Upper lobe of left lung (tissue), 6 donors: ENCODE measurements around the gene LTBP2. TPM values are rescaled to one million over a fixed set of nuclear protein-coding genes. Genes with fewer than 3 reads are reported as not detected.
A peak's percentile ranks its signal among the peaks of the same experiment; 100 is the strongest.

Experiments
- ATAC-seq, 2 donors: fragments of 200-7000 bp; cut with Tn5 transposase; one replicate each; pipeline ENCODE4 v1.9.1; 2022; ENCODE audit warnings: mild to moderate bottlenecking in 2 of 2, moderate library complexity in 2 of 2; ENCODE audit not compliant: low FRiP score in 2 of 2
- DNase-seq, 2 donors: peaks; one replicate each; pipeline ENCODE4 v3.0.0-alpha.2; 2019 to 2020
- H3K27ac ChIP-seq, 4 donors: fragments of 200-600 bp; sonication (generic); one replicate each; pipeline ENCODE4 v1.5.1; 2016 to 2019
- H3K27me3 ChIP-seq, 4 donors: fragments of 200-600 bp; sonication (generic); one replicate each; pipeline ENCODE4 v1.5.1; 2017 to 2019
- H3K36me3 ChIP-seq, 4 donors: fragments of 200-600 bp; sonication (generic); one replicate each; pipeline ENCODE4 v1.5.1; 2016 to 2019
- H3K4me1 ChIP-seq, 4 donors: fragments of 200-600 bp; sonication (generic); one replicate each; pipeline ENCODE4 v1.5.1; 2018 to 2019
- H3K4me3 ChIP-seq, 4 donors: fragments of 200-600 bp; sonication (generic); one replicate each; pipeline ENCODE4 v1.5.1; 2017 to 2019; ENCODE audit warnings: mild to moderate bottlenecking in 2 of 4, moderate library complexity in 1 of 4
- H3K9me3 ChIP-seq, 4 donors: fragments of 200-600 bp; sonication (generic); one replicate each; pipeline ENCODE4 v1.5.1; 2018 to 2019
- EP300 ChIP-seq, 4 donors: sonication (generic); formaldehyde crosslinking; IDR thresholded peaks; one replicate each; pipeline ENCODE4 v1.5.1; 2017; ENCODE audit warnings: antibody characterized with exemption in 4 of 4, control low read depth in 2 of 4
- POLR2A ChIP-seq, 4 donors: fragments of 450-650 bp; IDR thresholded peaks; one replicate each; pipeline ENCODE4 v1.5.1; 2016 to 2017; ENCODE audit warnings: antibody characterized with exemption in 4 of 4, mild to moderate bottlenecking in 2 of 4
- POLR2AphosphoS5 ChIP-seq, 2 donors: sonication (generic); formaldehyde crosslinking; IDR thresholded peaks; one replicate each; pipeline ENCODE4 v1.5.1; 2017; ENCODE audit warnings: antibody characterized with exemption in 2 of 2
- WGBS, 2 donors: methylation state at CpG; one replicate each; pipeline ENCODE4 v1.1.5; 2017 to 2018; 5-methylcytosine and 5-hydroxymethylcytosine counted together
- total RNA-seq, 6 donors: library from RNA; depleted of rRNA in 4 of 6; stranded (reverse); fragments of >200 nt in 4 of 6; gene quantifications; one replicate each; pipeline versions ENCODE4 v1.1.0 to v1.2.1, GENCODE V29; 2016 to 2021
- TF ChIP-seq, protein P1 (sequence below), 6 experiments: fragments of 450-650 bp in 4 of 6; fragments of 200-600 bp in 2 of 6; sonication (generic) in 2 of 6; IDR thresholded peaks; one replicate each; pipeline ENCODE4 v1.5.1; 2016 to 2019; ENCODE audit warnings: antibody characterized with exemption in 6 of 6
- donor health status: DM: no; HTN: no; CAD: no; lungs with moderate emphysema.
- donor health status: DM: no; HTN: yes; CAD: no; lungs with severe emphysema.

LTBP2 gene
- total RNA-seq, 6 donors from 2014 or later: 19.7 to 136 (median 77.6) TPM

DNA sequence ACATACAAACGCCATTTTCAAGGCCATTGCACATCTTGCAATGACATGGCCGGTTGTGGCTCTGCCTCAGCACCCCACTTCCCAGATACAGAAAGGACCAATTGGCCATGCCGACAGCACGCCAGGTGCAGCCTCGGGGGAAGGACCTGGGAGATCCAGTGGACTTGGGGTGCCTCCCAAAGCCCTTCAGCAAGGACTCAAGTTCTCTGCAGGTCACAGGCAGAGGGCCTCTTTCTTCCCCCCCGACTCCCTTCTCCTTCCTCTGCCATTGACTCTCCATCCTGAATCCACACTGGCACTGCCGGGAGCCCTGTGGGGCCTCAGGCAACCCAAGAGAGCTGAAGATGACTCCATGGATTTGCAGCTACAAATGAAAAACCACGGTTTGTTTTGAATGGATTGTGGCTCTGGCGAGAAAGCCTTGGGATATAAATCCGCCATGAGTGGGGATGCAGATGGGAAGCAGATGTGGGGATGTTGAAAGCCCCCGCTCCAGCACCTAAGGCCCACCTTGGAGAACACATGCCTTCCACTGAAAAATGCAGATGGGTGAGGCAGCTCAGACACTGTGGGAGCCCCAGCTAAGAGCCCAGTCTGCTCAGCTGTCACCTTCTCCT lies 35.1 kb upstream of the LTBP2 start:
- no peak overlapping the region for H3K27ac ChIP-seq
- WGBS, 2 donors: 88 to 90% methylated on average over 11 of the region's 11 CpGs
- no peaks in the 10 kb centered on the region for H3K36me3 ChIP-seq
- DNase-seq (no peak), ATAC-seq (peak in 1 of 2 donors; percentile 27)
- peaks cover 5 to 8% (median 8%) of the 10 kb centered on the region in 4 donors for H3K4me1 ChIP-seq
- H3K27me3 ChIP-seq: no peaks in the 10 kb centered on the region
- no peak overlapping the region for H3K4me3 ChIP-seq
- TF ChIP-seq POLR2AphosphoS5 (IDR thresholded peaks at IDR 0.05): no peak
- TF ChIP-seq EP300 (IDR thresholded peaks at IDR 0.05): no peak
- TF ChIP-seq, protein P1, sequence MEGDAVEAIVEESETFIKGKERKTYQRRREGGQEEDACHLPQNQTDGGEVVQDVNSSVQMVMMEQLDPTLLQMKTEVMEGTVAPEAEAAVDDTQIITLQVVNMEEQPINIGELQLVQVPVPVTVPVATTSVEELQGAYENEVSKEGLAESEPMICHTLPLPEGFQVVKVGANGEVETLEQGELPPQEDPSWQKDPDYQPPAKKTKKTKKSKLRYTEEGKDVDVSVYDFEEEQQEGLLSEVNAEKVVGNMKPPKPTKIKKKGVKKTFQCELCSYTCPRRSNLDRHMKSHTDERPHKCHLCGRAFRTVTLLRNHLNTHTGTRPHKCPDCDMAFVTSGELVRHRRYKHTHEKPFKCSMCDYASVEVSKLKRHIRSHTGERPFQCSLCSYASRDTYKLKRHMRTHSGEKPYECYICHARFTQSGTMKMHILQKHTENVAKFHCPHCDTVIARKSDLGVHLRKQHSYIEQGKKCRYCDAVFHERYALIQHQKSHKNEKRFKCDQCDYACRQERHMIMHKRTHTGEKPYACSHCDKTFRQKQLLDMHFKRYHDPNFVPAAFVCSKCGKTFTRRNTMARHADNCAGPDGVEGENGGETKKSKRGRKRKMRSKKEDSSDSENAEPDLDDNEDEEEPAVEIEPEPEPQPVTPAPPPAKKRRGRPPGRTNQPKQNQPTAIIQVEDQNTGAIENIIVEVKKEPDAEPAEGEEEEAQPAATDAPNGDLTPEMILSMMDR (IDR thresholded peaks at IDR 0.05): no peak
- TF ChIP-seq POLR2A (IDR thresholded peaks at IDR 0.05): no peak
- H3K9me3 ChIP-seq: no peaks in the 10 kb centered on the region

DNA sequence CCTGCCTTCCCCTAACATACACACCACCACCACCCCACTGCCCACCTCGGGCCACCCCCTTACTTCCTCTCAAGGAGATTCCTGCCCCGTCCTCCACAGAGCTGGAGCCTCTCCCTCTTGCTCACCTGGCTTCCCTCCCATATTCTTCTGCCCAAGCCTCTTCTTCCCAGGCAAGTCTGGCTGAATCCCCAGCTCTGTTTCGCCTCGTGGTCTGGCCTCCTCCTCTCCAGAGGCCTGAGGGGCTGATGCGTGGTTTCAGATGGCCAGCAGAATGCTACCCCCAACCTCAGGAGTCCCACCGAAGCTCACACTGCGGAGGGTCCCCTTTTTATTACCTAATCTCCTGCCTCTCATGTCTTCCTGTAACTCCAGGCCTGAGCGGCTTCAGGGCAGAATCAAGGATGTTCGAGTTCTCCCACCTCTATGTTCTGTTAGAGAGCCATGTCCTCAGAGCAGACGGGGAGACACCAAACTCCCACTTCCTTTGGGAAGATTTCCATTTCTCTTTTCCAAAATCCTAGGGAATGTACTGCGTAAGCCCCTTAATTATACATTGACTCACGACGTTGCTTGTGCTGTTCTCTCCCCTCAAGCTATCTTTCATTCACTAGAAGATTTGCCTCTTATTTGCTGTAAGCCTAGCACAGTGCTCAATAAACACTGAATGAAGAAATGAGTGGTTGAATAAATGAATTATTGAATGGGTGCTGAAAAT lies 33.9 kb upstream of the LTBP2 start:
- Histone ChIP-seq H3K36me3 (no peaks in the 10 kb centered on the region), H3K27ac (no peak overlapping the region), H3K4me1 (peaks cover 5 to 8% (median 8%) of the 10 kb centered on the region in 4 donors), H3K27me3 (no peaks in the 10 kb centered on the region), H3K9me3 (no peaks in the 10 kb centered on the region), H3K4me3 (no peak overlapping the region)
- 72 to 75% methylated on average over 13 of the region's 13 CpGs for WGBS, 2 donors
- DNase-seq (no peak), ATAC-seq (peak in 1 of 2 donors; percentile 23)
- TF ChIP-seq, protein P1 (IDR thresholded peaks at IDR 0.05): no peak
- TF ChIP-seq POLR2AphosphoS5 (IDR thresholded peaks at IDR 0.05) (no peak), EP300 (IDR thresholded peaks at IDR 0.05) (no peak), POLR2A (IDR thresholded peaks at IDR 0.05) (no peak)

DNA sequence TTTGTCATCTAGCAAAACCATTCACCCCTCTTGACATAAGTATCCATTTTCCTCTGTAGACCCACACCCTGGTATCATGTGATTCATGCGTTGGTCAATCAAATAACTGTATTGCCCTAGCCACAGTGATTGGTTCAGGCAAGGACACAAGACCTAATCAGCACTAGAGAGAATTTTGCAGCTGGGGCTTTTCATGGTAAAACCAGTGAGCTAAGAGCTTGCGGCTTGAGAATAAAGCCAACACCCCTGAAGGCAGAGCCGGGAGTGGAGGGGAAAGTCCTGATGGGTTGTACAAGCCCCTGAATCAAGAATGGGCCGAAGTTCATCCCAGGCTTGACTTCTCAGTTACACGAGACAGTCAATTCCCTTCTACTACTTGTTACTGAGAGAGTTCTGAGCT lies 33.2 kb upstream of the LTBP2 start:
- ATAC-seq (peak in 1 of 2 donors; percentile 53), DNase-seq (no peak)
- H3K4me3 ChIP-seq: no peak overlapping the region
- H3K27ac ChIP-seq: no peak overlapping the region
- no peaks in the 10 kb centered on the region for H3K9me3 ChIP-seq
- peaks cover 5 to 8% (median 8%) of the 10 kb centered on the region in 4 donors for H3K4me1 ChIP-seq
- no peaks in the 10 kb centered on the region for H3K27me3 ChIP-seq
- no peaks in the 10 kb centered on the region for H3K36me3 ChIP-seq
- TF ChIP-seq EP300 (IDR thresholded peaks at IDR 0.05) (no peak), POLR2AphosphoS5 (IDR thresholded peaks at IDR 0.05) (no peak), POLR2A (IDR thresholded peaks at IDR 0.05) (no peak)
- TF ChIP-seq, protein P1 (IDR thresholded peaks at IDR 0.05): no peak
- WGBS, 2 donors: 77 to 81% methylated on average over 5 of the region's 5 CpGs

GRCh38 chr14:74641601-74642391 lies 29.8 kb upstream of the LTBP2 start:
- no peak for TF ChIP-seq POLR2A (IDR thresholded peaks at IDR 0.05)
- TF ChIP-seq, protein P1 (IDR thresholded peaks at IDR 0.05): no peak
- TF ChIP-seq EP300 (IDR thresholded peaks at IDR 0.05): no peak
- TF ChIP-seq POLR2AphosphoS5 (IDR thresholded peaks at IDR 0.05): no peak
- H3K27ac ChIP-seq: no peak overlapping the region
- H3K27me3 ChIP-seq: no peaks in the 10 kb centered on the region
- no peaks in the 10 kb centered on the region for H3K36me3 ChIP-seq
- 90 to 94% methylated on average over 12 of the region's 12 CpGs for WGBS, 2 donors
- H3K9me3 ChIP-seq: no peaks in the 10 kb centered on the region
- no peaks in the 10 kb centered on the region for H3K4me1 ChIP-seq
- DNase-seq: peak in 1 of 2 donors; percentile 47
- ATAC-seq: peak in 1 of 2 donors; percentile 20
- no peak overlapping the region for H3K4me3 ChIP-seq
